ENCODE data around the gene GAMT.

The GAMT gene

DNA sequence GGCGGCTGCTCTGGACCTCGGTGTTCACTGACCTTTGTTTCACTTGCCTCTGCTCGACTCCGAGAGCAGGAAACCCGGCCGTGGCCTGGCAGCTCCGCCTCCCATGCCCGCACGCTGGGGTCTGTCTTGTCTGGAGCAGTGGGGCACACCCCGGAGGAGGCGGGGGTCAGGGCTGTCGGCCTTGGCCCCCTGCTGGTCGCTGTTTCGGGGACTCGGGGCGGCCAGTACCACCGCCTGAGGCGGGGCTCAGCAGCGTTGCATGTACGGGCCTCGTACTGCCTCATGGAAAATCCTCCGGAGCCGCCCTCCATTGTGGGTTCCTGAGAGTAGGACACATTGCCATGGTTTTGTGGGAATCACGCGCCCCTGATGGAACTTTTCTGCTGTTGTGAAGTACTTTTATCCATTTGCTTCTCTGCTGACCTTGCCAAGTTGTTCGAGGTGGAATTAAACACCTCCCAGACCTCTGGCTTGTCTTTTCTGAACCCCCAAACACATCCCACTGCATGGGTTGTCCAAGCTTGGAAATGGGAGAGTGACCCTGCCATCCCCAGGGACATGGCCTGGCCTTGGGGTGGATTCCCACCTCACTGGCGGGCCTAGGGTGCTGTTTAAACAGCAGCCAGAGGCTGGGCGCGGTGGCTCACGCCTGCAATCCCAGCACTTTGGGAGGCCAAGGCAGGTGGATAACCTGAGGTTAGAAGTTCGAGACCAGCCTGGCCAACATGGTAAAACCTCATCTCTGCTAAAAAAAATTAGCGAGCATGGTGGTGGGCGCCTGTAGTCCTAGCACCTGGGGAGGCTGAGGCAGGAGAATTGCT, 23.2 kb downstream of the GAMT start:
- TF ChIP-seq, protein P1, sequence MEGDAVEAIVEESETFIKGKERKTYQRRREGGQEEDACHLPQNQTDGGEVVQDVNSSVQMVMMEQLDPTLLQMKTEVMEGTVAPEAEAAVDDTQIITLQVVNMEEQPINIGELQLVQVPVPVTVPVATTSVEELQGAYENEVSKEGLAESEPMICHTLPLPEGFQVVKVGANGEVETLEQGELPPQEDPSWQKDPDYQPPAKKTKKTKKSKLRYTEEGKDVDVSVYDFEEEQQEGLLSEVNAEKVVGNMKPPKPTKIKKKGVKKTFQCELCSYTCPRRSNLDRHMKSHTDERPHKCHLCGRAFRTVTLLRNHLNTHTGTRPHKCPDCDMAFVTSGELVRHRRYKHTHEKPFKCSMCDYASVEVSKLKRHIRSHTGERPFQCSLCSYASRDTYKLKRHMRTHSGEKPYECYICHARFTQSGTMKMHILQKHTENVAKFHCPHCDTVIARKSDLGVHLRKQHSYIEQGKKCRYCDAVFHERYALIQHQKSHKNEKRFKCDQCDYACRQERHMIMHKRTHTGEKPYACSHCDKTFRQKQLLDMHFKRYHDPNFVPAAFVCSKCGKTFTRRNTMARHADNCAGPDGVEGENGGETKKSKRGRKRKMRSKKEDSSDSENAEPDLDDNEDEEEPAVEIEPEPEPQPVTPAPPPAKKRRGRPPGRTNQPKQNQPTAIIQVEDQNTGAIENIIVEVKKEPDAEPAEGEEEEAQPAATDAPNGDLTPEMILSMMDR (IDR thresholded peaks at IDR 0.05; ENCODE audit: low read depth, low read length): no peak; the same call in 1 of the 2 replicates
- no peak for DNase-seq (ENCODE audit: extremely low read depth, low read depth)

DNA sequence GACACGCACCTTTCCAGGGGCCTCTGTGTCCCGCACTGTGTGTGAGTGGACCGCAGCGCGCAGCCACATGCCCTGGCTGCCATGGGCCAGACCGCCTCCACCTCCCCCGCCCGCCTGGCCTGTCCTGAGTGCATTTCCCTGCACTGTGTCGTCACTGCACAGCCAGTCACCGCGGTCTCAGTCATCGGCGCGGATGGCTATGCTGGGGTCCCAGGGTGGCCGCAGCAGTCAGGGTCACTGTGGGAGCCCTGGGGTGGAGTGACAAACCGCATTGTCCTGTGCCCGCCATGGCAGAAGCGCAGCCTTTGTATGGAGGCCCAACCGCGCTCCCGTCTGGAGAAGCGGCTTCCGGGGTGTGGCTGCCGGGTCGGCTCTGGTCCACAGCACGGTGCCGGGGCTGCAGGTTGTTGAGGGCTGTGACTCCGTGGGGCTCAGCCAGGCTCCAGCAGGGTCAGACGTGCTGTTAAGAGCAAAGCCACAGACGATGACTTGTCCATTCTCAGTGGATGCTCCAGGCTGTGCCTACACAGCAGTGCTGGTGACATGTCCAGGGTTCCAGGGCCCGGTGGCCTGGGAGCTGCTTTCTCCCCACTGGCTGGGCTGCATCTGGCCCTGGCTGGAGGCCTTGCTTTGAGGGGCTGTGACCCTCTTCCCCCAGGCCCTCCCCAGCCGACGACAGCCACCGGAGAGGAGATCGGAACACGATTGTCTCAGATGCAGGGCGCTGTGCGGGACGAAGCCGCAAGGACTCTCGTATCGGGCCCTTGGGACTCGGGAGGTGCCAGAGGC, 24.0 kb downstream of the GAMT start:
- no peak for DNase-seq (ENCODE audit: extremely low read depth, low read depth)

DNA sequence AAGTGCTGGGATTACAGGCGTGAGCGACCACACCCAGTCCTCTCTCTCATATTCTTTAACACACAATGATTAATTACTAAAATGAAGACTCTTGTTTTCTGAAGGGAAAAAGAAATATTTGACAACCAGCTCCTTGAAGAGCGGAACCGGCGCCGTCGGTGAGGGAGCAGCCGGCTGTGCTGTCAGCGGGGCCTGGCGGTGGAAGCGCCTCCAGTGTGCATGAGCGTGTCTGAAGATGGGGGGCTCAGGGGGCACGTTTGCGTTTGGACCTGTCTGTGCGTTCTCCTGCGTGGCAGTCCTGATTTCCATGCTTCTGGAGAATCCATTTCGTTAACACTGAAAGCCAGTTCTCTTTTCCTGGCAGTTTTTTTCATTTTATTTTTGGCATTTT, 24.9 kb downstream of the GAMT start:
- no peak for DNase-seq (ENCODE audit: extremely low read depth, low read depth)

More for the DNA sequence above, 24.0 kb downstream of the GAMT start:
- TF ChIP-seq, protein P1 (IDR thresholded peaks at IDR 0.05; ENCODE audit: low read depth, low read length): no peak

DNA sequence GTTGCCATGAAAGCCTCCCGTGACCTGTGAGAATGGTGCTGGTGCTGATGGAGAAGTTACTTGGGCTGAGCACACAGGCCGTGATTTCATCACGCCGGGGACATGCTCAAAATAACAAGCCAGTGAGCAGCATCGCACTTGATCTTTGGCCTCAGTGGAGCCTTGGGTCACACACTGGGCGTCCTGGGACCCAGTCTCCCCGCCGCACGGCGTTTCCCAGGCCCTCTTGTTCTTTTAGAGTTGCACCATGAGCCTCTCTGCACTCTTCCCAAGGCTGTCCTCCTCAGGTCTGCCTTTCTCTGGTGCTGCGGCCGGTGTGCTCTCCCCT, 27.1 kb downstream of the GAMT start:
- no peak for DNase-seq (ENCODE audit: extremely low read depth, low read depth)
- TF ChIP-seq, protein P1 (IDR thresholded peaks at IDR 0.05; ENCODE audit: low read depth, low read length): no peak

More for the DNA sequence above, 24.9 kb downstream of the GAMT start:
- TF ChIP-seq, protein P1 (IDR thresholded peaks at IDR 0.05; ENCODE audit: low read depth, low read length): no peak

DNA sequence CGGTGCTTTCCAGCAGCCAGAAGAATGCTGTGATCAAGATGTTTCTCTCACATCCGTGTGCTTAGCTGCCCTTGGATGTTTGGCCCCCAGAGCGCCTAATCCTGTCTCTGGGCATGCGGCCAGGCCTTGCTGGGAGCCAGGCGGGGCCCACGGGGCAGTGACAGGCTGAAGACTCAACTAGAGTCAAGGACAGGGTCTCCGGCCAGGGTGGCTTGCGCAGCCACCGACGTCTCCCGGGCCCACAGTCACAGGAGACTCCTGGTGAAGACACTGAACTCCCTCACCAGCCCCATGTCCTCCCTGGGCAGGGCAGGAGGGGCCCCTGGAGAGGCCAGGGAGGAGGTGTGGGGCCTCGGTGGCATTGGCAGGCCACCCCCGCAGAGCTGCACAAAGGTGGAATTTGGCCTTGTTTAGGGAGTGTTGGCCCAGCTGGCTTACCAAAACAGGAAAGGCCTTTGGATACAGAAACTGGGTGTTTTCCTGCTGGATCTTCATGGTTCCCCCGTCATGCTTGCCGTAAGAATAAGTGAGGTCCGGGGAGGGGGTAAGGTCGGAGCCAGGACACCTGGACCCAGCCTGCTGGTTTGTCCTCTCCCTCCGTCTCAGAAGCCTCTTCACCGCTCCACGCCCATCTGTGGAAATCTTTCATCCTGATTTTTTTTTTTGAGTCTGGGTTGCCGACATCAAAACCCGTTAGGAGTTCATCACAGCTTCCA, 27.6 kb downstream of the GAMT start:
- DNase-seq (ENCODE audit: extremely low read depth, low read depth): no peak

DNA sequence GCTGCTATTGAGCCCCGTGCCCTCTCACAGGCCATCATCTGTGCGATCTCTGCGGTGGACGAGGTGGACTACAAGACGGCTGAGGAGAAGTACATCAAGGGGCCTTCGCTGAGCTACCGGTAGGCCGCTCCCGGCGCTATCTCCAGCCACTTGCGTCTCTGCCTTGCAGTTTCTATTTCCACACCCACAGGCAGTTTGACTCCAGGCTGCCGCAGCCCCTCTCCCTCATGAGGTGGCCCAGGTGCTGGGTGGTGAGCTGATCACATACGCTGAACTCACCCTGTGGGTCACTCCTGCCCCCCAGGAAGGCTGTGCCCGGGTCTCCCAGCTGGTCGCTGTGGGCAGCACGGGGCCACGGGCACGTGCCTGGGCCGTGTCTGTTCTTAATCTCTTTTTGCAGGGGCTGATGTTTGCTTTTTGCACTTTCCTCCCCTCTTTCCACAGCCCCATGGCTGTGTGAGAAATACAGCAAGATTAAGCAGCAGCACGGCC, 28.3 kb downstream of the GAMT start:
- DNase-seq (ENCODE audit: extremely low read depth, low read depth): no peak
- TF ChIP-seq, protein P1 (IDR thresholded peaks at IDR 0.05; ENCODE audit: low read depth, low read length): no peak

More for the DNA sequence above, 27.6 kb downstream of the GAMT start:
- TF ChIP-seq, protein P1 (IDR thresholded peaks at IDR 0.05; ENCODE audit: low read depth, low read length): no peak
